ENCODE measurements around the gene MAD2L1BP. TPM values are rescaled to one million over a fixed set of nuclear protein-coding genes. Genes with fewer than 3 reads are reported as not detected.

The MAD2L1BP gene
- total RNA-seq, 6 experiments from 2014 or later = 23.6 to 26.7 (median 26.4) TPM

Other genes with a start within 250 kb of the MAD2L1BP start
- gene ABCC10, start 208.3 kb upstream of the MAD2L1BP start, total RNA-seq (2021; fragmentation: NEBNext Ultra II Directional; extraction: Animal tissue kit (Norgen Biotek cat#: 25700)) = 10 to 100 TPM; 26.2 to 41.6 (median 30.3) TPM
- 1 to 10 TPM; 1.8 to 2.9 (median 2.2) TPM for gene DLK2, start 180.3 kb upstream of the MAD2L1BP start, total RNA-seq (2021; fragmentation: NEBNext Ultra II Directional; extraction: Animal tissue kit (Norgen Biotek cat#: 25700))
- gene TJAP1, start 158.3 kb upstream of the MAD2L1BP start, total RNA-seq (2021; fragmentation: NEBNext Ultra II Directional; extraction: Animal tissue kit (Norgen Biotek cat#: 25700)) = 10 to 100 TPM; 27.0 to 34.3 (median 30.2) TPM
- 1 to 10 TPM in 2 of 6 experiments, under 1 TPM in 4; 0.75 to 1.7 (median 0.90) TPM for gene LRRC73, start 125.5 kb upstream of the MAD2L1BP start, total RNA-seq (2021; fragmentation: NEBNext Ultra II Directional; extraction: Animal tissue kit (Norgen Biotek cat#: 25700))
- 100 to 1,000 TPM; 147 to 176 (median 158) TPM for gene YIPF3, start 118.9 kb upstream of the MAD2L1BP start, total RNA-seq (2021; fragmentation: NEBNext Ultra II Directional; extraction: Animal tissue kit (Norgen Biotek cat#: 25700))
- gene POLR1C, start 118.8 kb upstream of the MAD2L1BP start, total RNA-seq (2021; fragmentation: NEBNext Ultra II Directional; extraction: Animal tissue kit (Norgen Biotek cat#: 25700)) = 10 to 100 TPM; 43.5 to 66.9 (median 53.8) TPM
- 10 to 100 TPM; 30.5 to 41.1 (median 35.6) TPM for gene XPO5, start 59.8 kb upstream of the MAD2L1BP start, total RNA-seq (2021; fragmentation: NEBNext Ultra II Directional; extraction: Animal tissue kit (Norgen Biotek cat#: 25700))
- 10 to 100 TPM; 31.4 to 39.8 (median 37.3) TPM for gene POLH, start 59.7 kb upstream of the MAD2L1BP start, total RNA-seq (2021; fragmentation: NEBNext Ultra II Directional; extraction: Animal tissue kit (Norgen Biotek cat#: 25700))
- gene GTPBP2, start 6.6 kb upstream of the MAD2L1BP start, total RNA-seq (2021; fragmentation: NEBNext Ultra II Directional; extraction: Animal tissue kit (Norgen Biotek cat#: 25700)) = 10 to 100 TPM; 35.6 to 47.7 (median 41.0) TPM
- under 1 TPM in 5 of 6 experiments, not detected in 1; 0.09 to 0.60 (median 0.30) TPM for gene RSPH9, start 9.2 kb downstream of the MAD2L1BP start, total RNA-seq (2021; fragmentation: NEBNext Ultra II Directional; extraction: Animal tissue kit (Norgen Biotek cat#: 25700))
- 10 to 100 TPM; 34.3 to 42.8 (median 38.3) TPM for gene MRPS18A, start 52.0 kb downstream of the MAD2L1BP start, total RNA-seq (2021; fragmentation: NEBNext Ultra II Directional; extraction: Animal tissue kit (Norgen Biotek cat#: 25700))
- 10 to 100 TPM; 26.0 to 37.4 (median 28.3) TPM for gene VEGFA, start 134.4 kb downstream of the MAD2L1BP start, total RNA-seq (2021; fragmentation: NEBNext Ultra II Directional; extraction: Animal tissue kit (Norgen Biotek cat#: 25700))

Measured in HFFc6 (cell line).